Measurements from ENCODE around the gene SLC1A2.

SLC1A2 gene

DNA sequence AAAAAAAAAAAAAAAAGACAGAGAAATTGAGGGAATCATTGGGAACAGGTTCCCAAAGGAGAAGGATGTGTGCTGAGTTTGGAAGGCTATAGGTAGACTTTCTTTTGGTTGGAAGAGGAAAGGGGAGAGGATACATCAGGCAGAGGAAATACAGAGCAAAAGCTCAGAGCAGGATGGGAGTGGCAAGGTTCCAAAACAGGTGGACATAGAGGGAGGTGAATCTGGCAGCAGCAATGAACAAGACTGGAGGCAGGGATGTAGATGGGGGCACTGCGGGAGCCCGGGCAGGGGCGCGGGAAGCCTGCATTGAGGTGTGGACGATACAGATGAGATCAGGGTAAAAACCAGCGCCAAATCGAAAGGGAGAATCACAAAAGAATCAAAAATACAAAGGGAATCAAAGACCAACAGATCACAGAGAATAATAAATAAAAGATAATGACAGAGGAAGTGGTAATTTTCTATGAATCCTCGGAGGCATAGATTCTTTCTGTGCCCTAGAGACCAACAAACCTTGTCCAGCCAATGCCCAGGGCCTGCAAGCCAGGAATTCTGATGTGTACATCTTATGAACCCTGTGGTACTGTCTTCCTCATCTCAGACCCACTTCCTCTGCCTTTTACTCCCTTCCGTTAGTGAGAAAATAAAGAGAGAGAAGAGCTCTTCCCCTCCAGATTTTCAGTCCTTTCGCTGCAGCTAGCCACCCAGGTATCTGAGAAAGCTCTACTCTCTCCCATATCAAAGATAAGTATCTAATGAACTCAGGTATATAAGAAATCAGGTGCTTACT lies 70.3 kb downstream of the SLC1A2 start:
- DNase-seq (ENCODE audit: low read depth in 3 of 3), result no peak

DNA sequence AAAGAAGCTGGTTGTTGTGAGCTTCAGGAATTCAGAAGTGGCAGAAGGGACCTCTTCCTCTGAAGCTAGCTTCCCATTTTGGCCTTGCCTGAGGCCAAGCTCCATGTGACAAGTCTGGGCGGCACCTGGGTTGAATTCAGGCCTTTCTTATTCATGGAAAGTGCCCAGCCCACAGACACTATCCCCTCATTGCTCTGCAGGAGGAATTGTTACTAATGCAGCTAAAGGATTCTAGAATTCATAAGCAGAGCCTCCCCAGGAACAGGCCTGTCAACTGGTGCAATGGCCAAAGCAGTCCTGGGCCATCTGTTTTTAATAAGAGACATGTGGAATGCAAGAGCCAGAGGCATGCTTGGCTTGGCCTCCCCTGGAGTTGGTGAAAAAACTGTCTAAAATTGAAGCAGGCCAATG lies 71.4 kb downstream of the SLC1A2 start:
- DNase-seq (ENCODE audit: low read depth in 3 of 3), result no peak

- DNase-seq (ENCODE audit: low read depth in 3 of 3), result no peak
These were observed 72.0 kb downstream of the SLC1A2 start for GRCh38 chr11:35347173-35347878.

DNA sequence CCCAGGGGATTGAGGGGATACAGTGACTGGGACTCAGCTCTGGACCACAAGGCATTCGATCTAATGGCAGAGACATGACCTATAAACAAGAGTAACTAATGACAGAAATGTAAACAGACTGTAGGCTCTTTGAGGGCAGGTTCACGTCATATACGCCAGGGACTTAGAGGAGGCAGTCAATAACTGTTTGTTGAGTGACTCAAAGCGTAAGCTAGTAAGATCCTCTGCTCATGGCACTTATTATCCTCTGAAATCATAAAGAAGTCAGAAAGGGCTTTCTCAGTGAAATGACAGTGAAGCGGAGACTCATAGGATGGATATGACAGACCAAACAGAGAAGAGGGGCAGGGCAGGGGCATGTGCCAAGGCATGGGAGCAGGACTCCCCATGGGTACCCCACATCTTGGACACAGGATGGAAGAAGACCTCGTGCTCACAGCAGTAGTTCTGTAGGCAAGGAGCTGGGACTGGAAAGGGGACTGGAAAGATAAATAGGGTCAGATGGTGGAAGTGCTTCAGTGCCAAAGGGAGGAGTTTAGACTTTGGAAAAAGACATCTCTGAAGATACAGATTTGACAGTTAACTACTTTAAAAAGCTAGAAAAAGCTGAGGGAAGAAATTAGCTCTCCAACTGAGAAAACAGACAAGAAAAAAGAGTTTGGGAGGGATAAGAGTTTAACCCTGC lies 72.7 kb downstream of the SLC1A2 start:
- DNase-seq (ENCODE audit: low read depth in 3 of 3), result no peak

DNA sequence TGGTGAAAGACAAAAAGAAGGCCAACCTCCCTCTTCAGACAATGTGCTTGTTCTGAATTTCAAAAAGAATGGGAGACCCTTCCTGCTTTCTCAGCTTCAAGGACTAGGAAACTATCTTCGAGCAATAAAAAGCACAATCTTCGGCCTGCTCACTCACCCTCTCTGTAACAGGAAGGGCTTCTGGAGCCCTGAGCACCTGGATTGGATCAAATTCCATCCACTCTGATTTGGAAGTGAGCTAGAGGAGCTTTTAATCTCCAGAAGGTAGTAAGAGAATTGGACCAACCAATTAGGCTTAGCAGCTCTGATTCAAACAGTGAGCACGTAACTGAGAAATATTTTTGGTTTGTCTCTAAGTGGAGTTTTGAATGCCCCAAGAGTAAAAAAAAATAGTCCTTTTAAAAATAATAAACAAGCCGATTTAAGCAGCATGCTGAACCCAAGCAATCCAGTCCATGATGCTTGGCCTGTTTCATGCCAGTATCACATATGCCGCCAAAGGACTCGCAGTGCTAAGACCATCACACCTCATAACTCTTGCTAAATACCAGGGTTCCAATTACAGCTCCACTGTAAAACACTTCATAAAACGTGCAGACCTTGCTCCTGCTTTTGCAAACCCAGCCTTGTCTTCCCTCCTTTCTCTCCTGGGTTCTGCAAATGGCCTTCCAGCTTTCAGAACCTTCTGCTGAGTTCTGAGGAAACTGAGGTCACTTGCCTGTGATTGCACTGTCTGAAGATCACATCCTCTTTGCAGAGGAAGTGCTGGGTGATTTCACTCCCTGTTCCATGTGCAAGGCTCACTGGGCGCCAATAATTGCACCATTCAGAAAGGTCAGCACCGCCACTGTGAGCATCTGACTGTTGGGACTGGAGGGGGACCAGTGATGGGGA lies 74.4 kb downstream of the SLC1A2 start:
- DNase-seq (ENCODE audit: low read depth in 3 of 3), result no peak

DNA sequence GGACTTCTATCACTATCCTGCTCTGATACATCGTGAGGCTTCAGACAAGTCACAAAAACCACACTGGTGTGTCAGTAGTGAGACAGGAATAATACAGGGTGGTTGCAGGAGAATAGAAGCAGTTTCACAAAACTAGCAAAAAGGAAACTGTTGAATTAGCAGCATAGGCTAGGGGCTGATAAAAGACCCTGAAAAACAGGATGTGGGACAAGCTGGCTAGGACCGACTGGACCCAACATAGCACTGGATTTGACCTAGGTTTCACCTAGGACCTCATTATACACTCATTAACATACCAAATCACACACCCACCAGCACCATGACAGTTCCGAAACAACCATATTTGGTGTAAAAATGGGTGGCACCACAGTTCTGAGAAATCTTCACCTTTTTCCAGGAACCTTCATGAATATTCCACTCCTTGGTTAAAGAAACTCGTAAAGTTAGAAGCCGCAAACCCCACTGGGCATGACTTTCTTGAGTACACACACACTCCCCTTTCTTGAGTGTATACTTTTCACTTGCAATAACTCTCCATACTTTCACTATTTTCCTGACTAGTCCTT lies 76.2 kb downstream of the SLC1A2 start:
- DNase-seq (ENCODE audit: low read depth in 3 of 3), result peak in 2 of 3 experiments; percentile 20 to 21

- DNase-seq (ENCODE audit: low read depth in 3 of 3), result no peak
These were observed 78.6 kb downstream of the SLC1A2 start for GRCh38 chr11:35340715-35341114.

DNA sequence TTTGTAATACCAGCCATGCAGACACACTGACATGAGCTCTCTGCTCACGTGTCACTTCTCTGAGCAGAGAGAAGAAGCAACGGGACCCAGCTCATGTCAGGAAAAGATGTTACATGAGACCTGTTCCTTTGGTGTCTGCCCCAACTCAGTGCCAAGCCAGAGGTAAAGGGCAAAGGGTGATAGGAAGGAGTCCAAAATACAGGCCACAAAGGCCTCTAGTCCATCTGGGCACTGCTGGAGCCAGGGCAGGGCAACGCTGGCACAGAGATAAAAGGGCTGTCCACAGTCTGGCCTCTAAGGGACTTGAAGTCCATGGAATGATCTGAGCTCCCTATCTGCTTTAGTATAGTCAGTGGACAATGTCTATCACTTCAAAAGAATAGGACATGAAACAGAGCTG lies 79.3 kb downstream of the SLC1A2 start:
- no peak for DNase-seq (ENCODE audit: low read depth in 3 of 3)

DNA sequence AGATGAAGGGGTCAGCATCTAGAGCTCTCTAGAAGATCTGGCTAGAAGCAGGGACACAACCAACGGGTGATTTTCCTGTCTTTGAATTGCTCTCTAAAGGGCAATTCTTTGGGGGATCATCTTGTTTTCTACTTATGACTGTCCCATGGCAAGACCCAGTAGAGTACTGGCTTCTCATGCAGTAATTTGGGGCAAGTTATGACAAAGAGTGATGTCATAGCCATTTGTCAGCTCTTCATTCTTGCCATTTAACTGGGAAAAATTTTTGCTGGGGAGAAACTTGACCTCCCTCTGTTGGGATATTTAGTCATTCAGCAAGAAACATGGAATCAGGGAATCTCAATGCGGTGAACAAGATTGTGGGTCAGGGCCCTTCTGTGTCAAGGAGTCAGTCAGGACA lies 80.4 kb downstream of the SLC1A2 start:
- no peak for DNase-seq (ENCODE audit: low read depth in 3 of 3)

GRCh38 chr11:35337914-35338305 lies 81.4 kb downstream of the SLC1A2 start:
- no peak for DNase-seq (ENCODE audit: low read depth in 3 of 3)

DNA sequence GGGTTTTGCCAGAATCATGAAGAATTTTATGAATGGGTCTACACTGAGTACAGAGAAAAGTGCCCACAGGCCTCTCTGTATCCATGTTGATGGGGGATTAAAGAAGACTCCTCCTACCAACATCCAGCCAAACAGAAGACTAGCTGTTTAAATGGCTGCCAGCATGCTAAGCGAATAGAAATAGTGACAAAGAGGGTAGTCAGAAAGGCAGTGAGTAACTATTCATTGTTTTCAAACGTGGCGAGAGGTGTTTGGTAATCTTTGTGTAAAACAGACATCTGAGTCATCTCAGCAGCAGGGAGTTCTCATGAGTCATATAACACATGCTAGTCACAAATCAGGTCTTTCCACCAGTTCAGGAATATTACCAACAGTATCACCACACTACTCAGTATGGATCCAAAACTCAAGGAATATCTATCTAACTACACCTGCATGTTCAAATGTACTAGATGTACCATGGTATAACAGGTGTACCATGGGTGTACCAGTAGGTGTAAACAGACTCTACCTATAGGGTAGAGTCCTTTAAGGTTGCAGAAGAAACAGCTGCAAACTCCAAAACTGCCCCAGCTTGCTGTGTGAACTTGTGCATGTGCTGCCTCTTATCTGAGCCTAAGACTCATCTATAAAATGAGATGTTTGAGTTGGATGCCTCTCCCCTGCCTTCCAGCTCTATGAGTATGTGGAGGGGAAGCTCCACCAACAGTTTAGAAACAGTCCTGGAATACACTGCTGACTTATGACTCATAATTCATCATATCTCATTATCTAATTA lies 82.0 kb downstream of the SLC1A2 start:
- no peak for DNase-seq (ENCODE audit: low read depth in 3 of 3)

DNA sequence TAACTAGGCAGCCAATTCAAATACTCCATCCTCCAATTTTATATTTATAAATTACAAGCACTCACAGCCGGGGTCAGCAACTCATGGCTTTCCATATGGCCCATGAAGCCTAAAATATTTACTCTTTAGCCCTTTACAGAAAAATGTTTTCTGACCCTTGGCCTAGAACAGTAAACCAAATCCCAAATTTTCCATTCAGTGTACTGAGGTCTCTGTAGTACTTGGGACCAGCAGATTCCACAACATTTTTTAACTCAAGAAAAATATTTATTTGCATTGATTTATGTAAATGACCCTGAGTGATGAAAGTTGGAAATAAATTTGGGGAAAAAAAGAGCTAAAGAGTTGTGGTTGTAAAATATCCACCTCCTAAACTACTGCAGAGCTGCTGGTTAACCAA lies 82.6 kb downstream of the SLC1A2 start:
- DNase-seq (ENCODE audit: low read depth in 3 of 3), result no peak

- DNase-seq (ENCODE audit: low read depth in 3 of 3), result no peak
These were observed 84.1 kb downstream of the SLC1A2 start for GRCh38 chr11:35335226-35335625.

- no peak for DNase-seq (ENCODE audit: low read depth in 3 of 3)
These were observed 84.8 kb downstream of the SLC1A2 start for GRCh38 chr11:35334385-35335090.

- DNase-seq (ENCODE audit: low read depth in 3 of 3), result no peak
These were observed 86.8 kb downstream of the SLC1A2 start for GRCh38 chr11:35332524-35332923.

GRCh38 chr11:35330931-35331330 lies 88.4 kb downstream of the SLC1A2 start:
- DNase-seq (ENCODE audit: low read depth in 3 of 3), result no peak

GRCh38 chr11:35330156-35330889 lies 89.0 kb downstream of the SLC1A2 start:
- no peak for DNase-seq (ENCODE audit: low read depth in 3 of 3)

GRCh38 chr11:35327829-35328228 lies 91.5 kb downstream of the SLC1A2 start:
- DNase-seq (ENCODE audit: low read depth in 3 of 3), result no peak

- no peak for DNase-seq (ENCODE audit: low read depth in 3 of 3)
These were observed 93.0 kb downstream of the SLC1A2 start for GRCh38 chr11:35326266-35326879.

All from stimulated activated CD4-positive, alpha-beta T cell treated with anti-CD3 and anti-CD28 coated beads, TNF-alpha, amount 100 ng/mL, for 24 hours (primary cell).